SJCRH30 (cell line): Measurements from ENCODE around the gene SMOC1. TPM values are rescaled to one million over a fixed set of nuclear protein-coding genes. Genes with fewer than 3 reads are reported as not detected.
A peak's percentile ranks its signal among the peaks of the same experiment; 100 is the strongest.

Source experiments
- DNase-seq, 2 experiments: peaks; one replicate each; pipeline ENCODE4 v3.0.0-alpha.2; 2015 to 2020
- H3K27ac ChIP-seq: fragments of 250-450 bp; sonication (Bioruptor Pico); 2 replicates; pipeline ENCODE4 v1.5.1; 2020; ENCODE audit warnings: mild to moderate bottlenecking, moderate library complexity
- H3K27me3 ChIP-seq: fragments of 250-450 bp; sonication (Bioruptor Pico); 2 replicates; pipeline ENCODE4 v1.5.1; 2020; ENCODE audit warnings: mild to moderate bottlenecking, moderate library complexity
- H3K36me3 ChIP-seq: fragments of 250-450 bp; sonication (Bioruptor Pico); 2 replicates; pipeline ENCODE4 v1.5.1; 2020; ENCODE audit warnings: mild to moderate bottlenecking, moderate library complexity
- H3K4me1 ChIP-seq: fragments of 250-450 bp; sonication (Bioruptor Pico); 2 replicates; pipeline ENCODE4 v1.5.1; 2020; ENCODE audit warnings: mild to moderate bottlenecking, moderate library complexity
- H3K4me3 ChIP-seq: fragments of 250-450 bp; sonication (Bioruptor Pico); 2 replicates; pipeline ENCODE4 v1.5.1; 2020; ENCODE audit warnings: mild to moderate bottlenecking, moderate library complexity
- H3K9me3 ChIP-seq: fragments of 250-450 bp; sonication (Bioruptor Pico); replicated peaks from 2 replicates; pipeline ENCODE4 v1.5.1; 2020; ENCODE audit warnings: mild to moderate bottlenecking, moderate library complexity
- total RNA-seq: library from RNA; depleted of rRNA; stranded (reverse); fragments of >200 nt; shearing (Covaris generic); gene quantifications from 2 replicates; pipeline ENCODE4 v1.2.3, GENCODE V29; 2014

SMOC1 gene
- total RNA-seq, 1 experiment from 2014 or later = 15.6 TPM

DNA sequence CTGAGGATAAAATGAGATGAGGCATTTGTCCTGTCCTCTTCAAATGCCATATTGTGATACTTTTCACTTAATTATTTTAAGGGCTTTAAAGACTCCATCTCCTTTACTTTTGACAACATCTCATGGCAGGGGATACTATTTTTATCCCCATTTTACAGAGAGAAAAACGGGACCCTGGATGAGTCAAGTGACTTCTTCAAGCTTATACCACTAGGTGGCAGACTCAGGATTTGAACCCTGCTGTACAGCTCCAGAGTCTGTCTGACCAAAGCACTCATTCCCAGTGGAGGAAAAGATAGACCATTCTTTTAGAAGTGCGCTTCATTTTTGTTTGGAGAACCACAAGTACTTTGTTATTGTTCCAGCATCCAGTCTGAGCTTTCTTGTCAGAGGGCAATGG, 1.7 kb upstream of the SMOC1 start:
- Histone ChIP-seq H3K9me3 (no peaks in the 10 kb centered on the region), H3K36me3 (no peaks in the 10 kb centered on the region), H3K4me1 (peaks cover 25% of the 10 kb centered on the region), H3K27me3 (no peaks in the 10 kb centered on the region), H3K4me3 (no peak overlapping the region), H3K27ac (no peak overlapping the region)
- DNase-seq = peak; percentile 37 to 74

GRCh38 chr14:69878251-69878650, 965 bp upstream of the SMOC1 start:
- H3K27me3 ChIP-seq = no peaks in the 10 kb centered on the region

DNA sequence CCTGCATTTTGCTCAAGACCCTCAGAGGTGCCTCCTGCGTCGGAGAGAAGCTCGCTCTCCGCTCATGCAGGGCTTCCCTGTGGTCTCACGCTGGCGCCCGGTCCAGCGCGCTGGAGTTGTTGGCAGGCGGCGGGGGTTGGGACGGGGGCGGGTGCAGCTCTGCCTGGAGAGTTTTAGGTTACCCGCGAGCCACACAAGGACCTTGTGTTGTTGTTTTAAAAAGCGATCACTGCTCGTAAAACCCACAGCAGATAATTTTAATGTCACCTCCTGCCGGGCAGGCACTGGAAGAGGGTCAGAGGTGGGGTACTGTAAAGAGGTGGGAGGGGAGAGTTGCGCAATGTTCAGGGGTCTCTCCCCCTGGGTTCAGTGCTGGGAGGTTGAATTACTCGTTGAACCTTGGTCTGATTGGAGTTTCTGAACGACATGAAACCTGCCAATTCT, 850 bp downstream of the SMOC1 start:
- H3K27ac ChIP-seq = peak overlapping the region; percentile 3; the same call in 1 of the 2 replicates
- DNase-seq = peak; percentile 42 to 57
- no peaks in the 10 kb centered on the region for H3K27me3 ChIP-seq
- H3K9me3 ChIP-seq = 0 out of 2 replicates have a peak, but pooled peaks cover 3% of the 10 kb centered on the region
- peaks cover 27% of the 10 kb centered on the region for H3K4me1 ChIP-seq
- no peaks in the 10 kb centered on the region for H3K36me3 ChIP-seq
- peak overlapping the region; percentile 65 for H3K4me3 ChIP-seq

More at GRCh38 chr14:69878251-69878650, 965 bp upstream of the SMOC1 start:
- no peak for DNase-seq
- no peak overlapping the region for H3K4me3 ChIP-seq
- H3K9me3 ChIP-seq = no peaks in the 10 kb centered on the region
- H3K4me1 ChIP-seq = peaks cover 27% of the 10 kb centered on the region
- H3K27ac ChIP-seq = no peak overlapping the region
- H3K36me3 ChIP-seq = no peaks in the 10 kb centered on the region

GRCh38 chr14:69880893-69881292, 1.7 kb downstream of the SMOC1 start:
- DNase-seq = peak in 1 of 2 experiments; percentile 16
- Histone ChIP-seq H3K36me3 (no peaks in the 10 kb centered on the region), H3K9me3 (0 out of 2 replicates have a peak, but pooled peaks cover 3% of the 10 kb centered on the region), H3K27ac (no peak overlapping the region), H3K4me3 (peak overlapping the region; percentile 65), H3K4me1 (peaks cover 27% of the 10 kb centered on the region), H3K27me3 (no peaks in the 10 kb centered on the region)

DNA sequence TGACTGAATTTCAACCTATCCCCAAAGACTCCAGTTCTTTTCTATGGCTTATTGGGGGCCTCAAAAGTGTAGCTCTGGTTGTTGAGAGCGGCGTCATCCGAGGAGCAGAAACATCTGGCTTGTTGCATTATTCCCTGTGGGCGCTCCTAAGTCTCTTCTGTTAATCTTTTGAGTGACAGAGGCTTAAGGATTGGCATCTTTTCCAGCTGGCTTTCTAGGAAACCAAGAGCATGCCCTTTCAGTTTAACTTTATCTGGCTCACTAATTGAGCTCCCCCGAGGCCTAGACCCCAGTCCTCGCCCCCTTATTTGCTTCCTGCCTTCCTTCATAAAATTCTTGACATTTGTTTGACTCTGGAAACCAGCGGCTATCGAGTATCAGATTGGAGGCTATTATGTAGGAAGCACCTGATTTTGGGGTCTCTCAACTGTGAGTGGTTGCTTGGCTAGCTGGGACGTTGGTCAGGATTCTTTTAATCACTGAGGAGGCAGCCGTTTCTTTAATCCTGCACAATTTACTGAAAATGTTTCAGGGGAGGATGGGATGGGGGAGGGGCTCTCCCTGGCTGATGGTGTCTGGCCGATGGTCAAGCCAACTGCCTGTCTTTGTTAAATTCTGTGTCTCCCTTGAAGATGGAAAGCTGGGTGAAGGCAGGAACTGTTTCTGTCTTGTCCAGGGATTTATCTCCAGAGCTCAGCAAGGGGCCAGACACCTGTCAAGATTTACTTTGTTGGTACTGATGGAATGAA, 3.1 kb downstream of the SMOC1 start:
- no peaks in the 10 kb centered on the region for H3K27me3 ChIP-seq
- H3K27ac ChIP-seq = peak overlapping the region; percentile 2; the same call in 1 of the 2 replicates
- no peaks in the 10 kb centered on the region for H3K36me3 ChIP-seq
- H3K4me3 ChIP-seq = no peak overlapping the region
- DNase-seq = peak; percentile 56 to 79
- H3K4me1 ChIP-seq = peaks cover 27% of the 10 kb centered on the region
- 0 out of 2 replicates have a peak, but pooled peaks cover 3% of the 10 kb centered on the region for H3K9me3 ChIP-seq

DNA sequence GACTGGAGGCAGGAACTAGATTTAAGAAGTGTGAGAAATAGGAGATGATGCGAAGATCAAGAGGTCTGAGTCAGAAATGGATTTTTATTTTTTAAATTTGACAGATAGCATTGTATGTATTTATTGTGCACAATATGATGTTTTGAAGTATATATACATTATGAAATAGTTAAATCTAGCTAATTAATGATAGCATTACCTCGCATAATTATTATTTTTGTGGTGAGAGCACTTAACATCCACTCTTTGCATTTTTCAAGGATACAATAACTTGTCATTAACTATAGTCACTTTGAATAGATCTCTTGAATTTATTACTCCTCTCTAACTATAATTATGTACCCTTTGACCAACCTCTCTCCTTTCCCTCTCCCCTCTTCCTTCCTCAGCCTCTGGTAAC, 3.7 kb downstream of the SMOC1 start:
- H3K36me3 ChIP-seq = no peaks in the 10 kb centered on the region
- H3K9me3 ChIP-seq = 0 out of 2 replicates have a peak, but pooled peaks cover 3% of the 10 kb centered on the region
- H3K27me3 ChIP-seq = no peaks in the 10 kb centered on the region
- H3K4me3 ChIP-seq = no peak overlapping the region
- H3K27ac ChIP-seq = no peak overlapping the region; the same call in 1 of the 2 replicates
- H3K4me1 ChIP-seq = peaks cover 23% of the 10 kb centered on the region
- DNase-seq = no peak

GRCh38 chr14:69886453-69887242, 7.4 kb downstream of the SMOC1 start:
- Histone ChIP-seq H3K27ac (no peak overlapping the region), H3K27me3 (no peaks in the 10 kb centered on the region), H3K4me3 (no peak overlapping the region), H3K4me1 (peaks cover 11% of the 10 kb centered on the region), H3K36me3 (no peaks in the 10 kb centered on the region), H3K9me3 (peaks cover 10% of the 10 kb centered on the region)
- no peak for DNase-seq

DNA sequence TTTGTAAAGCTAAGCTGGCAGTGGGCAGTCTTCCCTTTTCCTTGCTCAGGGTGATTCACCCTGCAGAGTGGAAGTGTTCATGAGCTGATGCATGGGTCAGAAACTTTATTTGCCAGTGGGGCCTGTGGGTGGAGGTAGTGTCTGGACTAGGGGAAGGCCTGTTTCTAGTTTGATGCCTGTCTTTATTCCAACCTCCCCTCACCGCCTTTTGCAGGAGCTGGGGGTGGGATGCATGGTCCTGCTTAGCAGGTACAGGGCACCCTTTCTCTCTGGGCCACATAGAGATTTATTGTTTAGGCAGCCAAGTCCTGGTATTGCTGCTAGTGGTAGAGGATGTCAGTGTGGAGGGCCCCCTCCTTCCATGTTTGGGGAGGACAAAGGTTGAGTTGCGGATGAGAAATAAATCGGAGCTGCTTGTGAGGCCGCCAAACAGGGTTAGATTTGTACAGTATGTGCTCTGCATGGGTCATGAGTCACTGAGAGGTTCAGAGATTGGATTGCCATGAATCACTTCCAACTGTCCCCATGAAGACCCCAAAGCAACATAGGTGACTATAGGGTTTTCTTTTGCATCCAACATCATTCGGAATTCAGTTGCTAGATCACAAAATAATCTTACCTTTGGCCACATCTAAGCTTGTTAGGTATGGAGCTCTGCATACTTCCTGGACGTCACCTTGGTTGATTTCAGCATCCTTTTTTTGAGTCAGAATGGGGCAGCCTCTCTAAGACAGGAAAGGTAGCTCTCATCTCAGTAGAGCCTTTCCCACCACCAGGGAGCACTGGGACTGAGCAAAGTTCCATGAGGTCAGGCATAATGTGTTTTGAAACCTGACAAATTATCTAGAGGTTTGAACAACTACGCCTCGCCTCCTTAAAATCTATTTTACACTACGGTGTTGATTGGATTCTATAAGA, 8.8 kb downstream of the SMOC1 start:
- DNase-seq = no peak
- H3K27ac ChIP-seq = no peak overlapping the region
- peaks cover 10% of the 10 kb centered on the region for H3K9me3 ChIP-seq

GRCh38 chr14:69891422-69891821, 12.2 kb downstream of the SMOC1 start:
- no peak overlapping the region for H3K27ac ChIP-seq
- no peaks in the 10 kb centered on the region; the same call in 1 of the 2 replicates for H3K4me1 ChIP-seq
- peaks cover 7% of the 10 kb centered on the region for H3K9me3 ChIP-seq
- H3K4me3 ChIP-seq = no peak overlapping the region
- DNase-seq = no peak
- H3K27me3 ChIP-seq = no peaks in the 10 kb centered on the region
- no peaks in the 10 kb centered on the region for H3K36me3 ChIP-seq

More for the DNA sequence above, 8.8 kb downstream of the SMOC1 start:
- H3K27me3 ChIP-seq = no peaks in the 10 kb centered on the region
- H3K4me1 ChIP-seq = no peaks in the 10 kb centered on the region; the same call in 1 of the 2 replicates
- no peak overlapping the region for H3K4me3 ChIP-seq
- H3K36me3 ChIP-seq = no peaks in the 10 kb centered on the region

DNA sequence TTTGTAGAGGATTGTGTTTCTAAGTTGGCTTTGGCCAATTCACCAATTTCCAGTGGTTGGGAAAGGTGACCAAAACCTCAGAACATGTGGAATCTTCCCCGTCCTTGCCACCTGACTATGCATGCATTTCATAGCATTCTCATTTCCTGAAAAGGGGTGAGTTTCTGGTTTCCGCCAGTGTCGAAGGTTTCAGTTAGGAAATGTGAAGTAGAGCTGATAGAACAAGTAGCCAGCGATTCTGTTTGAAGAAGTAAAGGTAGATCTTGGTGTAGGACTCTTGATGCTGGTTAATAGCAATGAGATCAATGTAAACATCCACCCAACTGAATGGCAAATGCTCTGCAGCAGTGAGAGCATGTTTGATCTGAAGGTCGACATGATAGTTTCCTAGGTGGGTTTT, 15.9 kb downstream of the SMOC1 start:
- Histone ChIP-seq H3K4me1 (no peaks in the 10 kb centered on the region; the same call in 1 of the 2 replicates), H3K27me3 (no peaks in the 10 kb centered on the region), H3K9me3 (no peaks in the 10 kb centered on the region; the same call in 1 of the 2 replicates), H3K36me3 (no peaks in the 10 kb centered on the region), H3K27ac (no peak overlapping the region), H3K4me3 (no peak overlapping the region)
- no peak for DNase-seq

DNA sequence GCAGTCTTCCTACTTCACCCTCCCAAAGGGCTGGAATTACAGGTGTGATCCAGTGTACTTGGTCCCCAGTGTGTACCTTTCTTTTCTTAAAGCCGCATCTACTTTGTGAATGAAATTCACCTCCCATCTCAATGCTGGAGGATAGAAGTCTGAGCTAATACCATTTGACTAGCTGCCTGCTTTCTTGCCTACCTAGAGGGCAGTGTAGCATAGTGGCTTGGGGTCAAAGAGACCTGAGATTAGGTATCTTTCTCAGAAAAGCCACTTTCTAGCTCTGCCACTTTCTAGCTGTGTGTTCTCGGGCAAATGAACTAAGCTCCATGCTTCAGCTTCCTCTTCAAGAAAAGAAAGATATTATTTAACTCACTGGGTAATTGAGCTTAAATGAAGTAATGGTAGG, 16.9 kb downstream of the SMOC1 start:
- Histone ChIP-seq H3K4me1 (no peaks in the 10 kb centered on the region; the same call in 1 of the 2 replicates), H3K36me3 (no peaks in the 10 kb centered on the region), H3K27me3 (no peaks in the 10 kb centered on the region), H3K4me3 (no peak overlapping the region), H3K9me3 (no peaks in the 10 kb centered on the region), H3K27ac (no peak overlapping the region)
- DNase-seq = no peak

GRCh38 chr14:69896972-69897371, 17.8 kb downstream of the SMOC1 start:
- H3K4me1 ChIP-seq = no peaks in the 10 kb centered on the region; the same call in 1 of the 2 replicates
- no peaks in the 10 kb centered on the region for H3K9me3 ChIP-seq
- no peak overlapping the region for H3K27ac ChIP-seq
- no peaks in the 10 kb centered on the region for H3K27me3 ChIP-seq
- no peaks in the 10 kb centered on the region for H3K36me3 ChIP-seq
- DNase-seq = no peak
- no peak overlapping the region for H3K4me3 ChIP-seq

DNA sequence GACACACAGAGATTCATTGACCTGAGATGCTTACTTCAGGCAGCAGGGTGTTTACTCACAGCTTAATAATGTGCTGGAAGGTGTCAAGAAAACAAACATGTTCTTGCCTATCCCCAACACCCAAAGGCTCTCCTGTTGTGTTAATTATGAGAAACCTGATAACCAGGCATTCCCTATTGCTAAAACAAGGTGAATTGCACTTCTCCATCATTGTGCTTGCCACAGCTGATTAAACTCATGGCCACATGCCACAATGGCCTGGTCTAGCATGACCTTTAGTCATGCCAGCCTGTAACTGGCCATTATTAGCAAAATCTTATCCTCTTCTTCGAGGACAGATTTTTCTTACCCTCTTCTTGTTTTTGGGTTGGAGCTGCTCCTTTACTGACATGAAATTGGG, 21.4 kb downstream of the SMOC1 start:
- no peaks in the 10 kb centered on the region for H3K9me3 ChIP-seq
- DNase-seq = no peak
- H3K27ac ChIP-seq = no peak overlapping the region
- no peaks in the 10 kb centered on the region for H3K36me3 ChIP-seq
- no peak overlapping the region for H3K4me3 ChIP-seq
- H3K27me3 ChIP-seq = no peaks in the 10 kb centered on the region
- no peaks in the 10 kb centered on the region for H3K4me1 ChIP-seq
